K562 (cell line): ENCODE results near the gene MAS1L. TPM values are rescaled to one million over a fixed set of nuclear protein-coding genes. Genes with fewer than 3 reads are reported as not detected.

Source experiments
- ATAC-seq: fragments of 200-7000 bp; cut with Tn5 transposase; 3 replicates; pipeline ENCODE4 v1.9.1; 2020; ENCODE audit warnings: moderate library complexity
- BruUV-seq: library from RNA; stranded (reverse); fragments of 400-500 nt; replicated peaks from 2 replicates; lab custom pipeline; 2021; lab: Mats Ljungman, UMichigan
- CTCF ChIA-PET: fragments of 300-600 bp; formaldehyde crosslinking; extraction: SDS; loops from one replicate; lab custom pipeline; 2021; ENCODE audit warnings: low intra/inter-chr PET ratio; lab: Yijun Ruan, JAX
- POLR2A ChIA-PET: fragments of 300-600, 350-650 bp; sonication (Branson Sonifier 250); formaldehyde crosslinking; extraction: SDS; loops from one replicate; lab custom pipeline; 2021; ENCODE audit warnings: antibody characterized with exemption, inconsistent platforms; lab: Yijun Ruan, JAX
- DNase-seq, 4 experiments: peaks; one replicate each; pipeline versions ENCODE4 v3.0.0 to v3.0.0-alpha.2; 2011 to 2018; ENCODE audit warnings: low spot score in 3 of 4, mixed read lengths in 3 of 4; ENCODE audit errors: extremely low read depth in 1 of 4
- FAIRE-seq: peaks from 2 replicates; lab custom pipeline; 2011; peaks lifted over from hg19 to GRCh38; lab: Jason Lieb, UNC
- H2AFZ ChIP-seq: 2 replicates; pipeline ENCODE4 v1.6.0; 2011; ENCODE audit warnings: low read depth, low read length, control low read depth, inconsistent platforms
- H3K27ac ChIP-seq: fragments of 200-600 bp; 3 replicates; pipeline ENCODE4 v1.8.0; 2011; ENCODE audit warnings: low read depth, mild to moderate bottlenecking, control low read depth, inconsistent platforms, low read length, moderate library complexity, mixed read lengths; ENCODE audit errors: extremely low read depth
- H3K27me3 ChIP-seq, 2 experiments: fragments of 300-600 bp in 1 of 2; 2 replicates in 1 of 2; 3 replicates in 1 of 2; pipeline versions ENCODE4 v1.6.0 to v1.8.0; 2011; ENCODE audit warnings: inconsistent platforms in 2 of 2, low read length in 2 of 2, mild to moderate bottlenecking in 1 of 2, mixed read lengths in 1 of 2, moderate library complexity in 1 of 2; ENCODE audit not compliant: control insufficient read depth in 2 of 2, insufficient read depth in 2 of 2
- H3K36me3 ChIP-seq: fragments of 300-600 bp; 3 replicates; pipeline ENCODE4 v1.8.0; 2011; ENCODE audit warnings: mild to moderate bottlenecking, low read length, inconsistent platforms; ENCODE audit not compliant: control insufficient read depth, insufficient read depth
- H3K4me1 ChIP-seq, 2 experiments: fragments of 200-600 bp in 1 of 2; replicated peaks in 1 of 2; 2 replicates in 1 of 2; 3 replicates in 1 of 2; pipeline versions ENCODE4 v1.5.1 to v1.8.0; 2011; ENCODE audit warnings: inconsistent platforms in 2 of 2, low read length in 2 of 2, mild to moderate bottlenecking in 1 of 2, mixed read lengths in 1 of 2, moderate library complexity in 1 of 2; ENCODE audit not compliant: control insufficient read depth in 2 of 2, insufficient read depth in 2 of 2
- H3K4me2 ChIP-seq: 2 replicates; pipeline ENCODE4 v1.6.1; 2011; ENCODE audit warnings: low read length, control low read depth, inconsistent platforms, mixed read lengths; ENCODE audit not compliant: insufficient read depth
- H3K4me3 ChIP-seq: fragments of 200-600 bp; sonication (generic), shearing (Covaris generic); 2 replicates; pipeline ENCODE4 v1.5.1; 2016; ENCODE audit warnings: control low read depth, inconsistent platforms
- H3K79me2 ChIP-seq: fragments of 200-600 bp; 3 replicates; pipeline ENCODE4 v1.8.0; 2011; ENCODE audit warnings: low read length, inconsistent platforms; ENCODE audit not compliant: control insufficient read depth, insufficient read depth
- H3K9ac ChIP-seq, 2 experiments: 2 replicates each; pipeline versions ENCODE4 v1.6.0 to v1.6.1; 2011; ENCODE audit warnings: low read depth in 2 of 2, low read length in 2 of 2, control low read depth in 1 of 2, inconsistent platforms in 1 of 2, mild to moderate bottlenecking in 1 of 2, mixed read lengths in 1 of 2; ENCODE audit not compliant: insufficient read depth in 1 of 2
- H3K9me1 ChIP-seq: one replicate; pipeline ENCODE4 v1.6.0; 2011; ENCODE audit warnings: inconsistent platforms, mild to moderate bottlenecking, low read length, moderate library complexity; ENCODE audit not compliant: control insufficient read depth, insufficient read depth
- H3K9me3 ChIP-seq: replicated peaks from 2 replicates; pipeline ENCODE4 v1.5.1; 2011; ENCODE audit warnings: low read depth, low read length, inconsistent platforms; ENCODE audit not compliant: control insufficient read depth, insufficient read depth
- H4K20me1 ChIP-seq: replicated peaks from 2 replicates; pipeline ENCODE4 v1.6.1; 2011; ENCODE audit warnings: low read length, inconsistent platforms, mixed read lengths; ENCODE audit not compliant: control insufficient read depth, insufficient read depth
- CCNT2 ChIP-seq: IDR thresholded peaks from 2 replicates; pipeline ENCODE4 v1.6.1; 2011; ENCODE audit warnings: borderline replicate concordance, low read depth, mild to moderate bottlenecking, moderate library complexity, mixed read lengths, low read length; ENCODE audit not compliant: insufficient read length; ENCODE audit errors: extremely low read depth
- MCM5 ChIP-seq: fragments of 450-650 bp; IDR thresholded peaks from 2 replicates; pipeline ENCODE4 v1.6.1; 2016; ENCODE audit warnings: low read depth
- MIER1 ChIP-seq: fragments of 450-650 bp; IDR thresholded peaks from 2 replicates; pipeline ENCODE4 v1.6.1; 2016; ENCODE audit warnings: antibody characterized with exemption, mild to moderate bottlenecking, low read depth
- POLR2AphosphoS5 ChIP-seq: IDR thresholded peaks from 2 replicates; pipeline ENCODE4 v1.6.1; 2011; ENCODE audit warnings: mild to moderate bottlenecking, low read depth, low read length, moderate library complexity; ENCODE audit not compliant: control insufficient read depth, insufficient read depth
- RUNX1 ChIP-seq: sonication (generic); IDR thresholded peaks from 2 replicates; pipeline ENCODE4 v1.6.1; 2016; ENCODE audit warnings: antibody characterized with exemption, low read depth
- TAF15 ChIP-seq: fragments of 200-400 bp; formaldehyde crosslinking; IDR thresholded peaks from 2 replicates; pipeline ENCODE4 v1.6.1; 2017; ENCODE audit warnings: mild to moderate bottlenecking, low read depth, low read length, moderate library complexity
- TARDBP ChIP-seq: fragments of 450-650 bp; IDR thresholded peaks from 2 replicates; pipeline ENCODE4 v1.6.1; 2016
- ZBED1 ChIP-seq: IDR thresholded peaks from 2 replicates; pipeline ENCODE4 v1.6.1; 2014
- ZNF239 ChIP-seq: fragments of 250-450 bp; sonication (Bioruptor Pico); IDR thresholded peaks from 2 replicates; pipeline ENCODE4 v1.4.0; 2020; ENCODE audit warnings: mild to moderate bottlenecking
- WGBS: fragments of 100-300 bp; shearing (Covaris generic); methylation state at CpG from one replicate; pipeline ENCODE4 v1.1.6; 2016; ENCODE audit warnings: low coverage, mixed read lengths; ENCODE audit not compliant: insufficient coverage; ENCODE audit errors: missing lambda C conversion rate; 5-methylcytosine and 5-hydroxymethylcytosine counted together
- in situ Hi-C: fragments of 300-500 bp; cut with MboI; formaldehyde crosslinking; loops from 4 replicates; pipeline ENCODE4 v1.15.0; 2018; ENCODE audit warnings: inconsistent platforms, mixed read lengths
- intact Hi-C: fragments of 100-400 bp; cut with micrococcal nuclease; formaldehyde crosslinking; loops from 2 replicates; pipeline ENCODE4 v1.14.2; 2022
- polyA plus RNA-seq, 8 experiments: library from polyadenylated mRNA; depleted of rRNA in 4 of 8; stranded (reverse) in 5 of 8; unstranded in 3 of 8; fragments of >200 nt; fragmentation: Nextera tagmentation in 2 of 8; fragmentation: Illumina TruSeq in 1 of 8; extraction: Ambion mirVana in 2 of 8; extraction: Trizol in 1 of 8; gene quantifications; 2 replicates each; pipeline versions ENCODE4 v1.2.1 to v1.2.3, GENCODE V29; 2011 to 2014; ENCODE audit warnings: inconsistent platforms in 1 of 8, missing spikeins in 1 of 8
- total RNA-seq, 7 experiments: library from RNA; depleted of rRNA in 6 of 7; stranded (reverse); fragments of >200 nt in 6 of 7; fragmentation: Illumina TruSeq in 2 of 7; extraction: Trizol in 2 of 7; gene quantifications; 2 replicates each; pipeline versions ENCODE4 v1.2.1 to v1.2.3, GENCODE V29; 2011 to 2021; ENCODE audit warnings: low replicate concordance in 1 of 7

MAS1L gene
- total and polyA plus RNA-seq, 9 of the 15 experiments (the other 6 are each of a cell fraction or from before 2014, with no cell fraction given) = not detected

- BruUV-seq = no TSS peak
- Histone ChIP-seq H3K79me2 (no peaks in the 10 kb centered on the region), H3K27ac (no peak overlapping the region), H3K4me1 (no peaks in the 10 kb centered on the region), H3K27me3 (peaks cover 0 to 17% of the 10 kb centered on the region in 2 experiments; a peak in 3 of 5 replicates), H3K9me1 (no peaks in the 10 kb centered on the region), H4K20me1 (no peaks in the 10 kb centered on the region), H2AFZ (no peak overlapping the region), H3K4me2 (no peak overlapping the region), H3K9me3 (no peaks in the 10 kb centered on the region), H3K9ac (no peak overlapping the region), H3K4me3 (no peak overlapping the region), H3K36me3 (no peaks in the 10 kb centered on the region)
- intact Hi-C loops = loop anchor here (5.0 kb wide), 1 partner anchor 79 kb away; the partner anchor contains the start of gene OR10C1
- CTCF ChIA-PET = no interaction called here
- 0% methylated on average over 6 of the region's 6 CpGs for WGBS
- POLR2A ChIA-PET = no interaction called here
- in situ Hi-C loops = no loop called here
- no peak for TF ChIP-seq CCNT2
- TF ChIP-seq MIER1 = no peak
- no peak for TF ChIP-seq ZBED1
- TF ChIP-seq RUNX1 = no peak
- TF ChIP-seq TARDBP = no peak
- TF ChIP-seq MCM5 = no peak
- TF ChIP-seq POLR2AphosphoS5 = no peak
- no peak for TF ChIP-seq TAF15
- no peak for TF ChIP-seq ZNF239 (CRISPR knock-in tag)
- ATAC-seq = no peak
- FAIRE-seq = no peak
- DNase-seq = no peak
Observed at GRCh38 chr6:29516108-29516507, 28.4 kb upstream of the MAS1L start.
